WTC11 (cell line): Measurements from ENCODE around the gene FOXL2. TPM values are rescaled to one million over a fixed set of nuclear protein-coding genes. Genes with fewer than 3 reads are reported as not detected.

Source experiments
- ATAC-seq: fragments of 200-7000 bp; cut with Tn5 transposase; 2 replicates; pipeline ENCODE4 v1.10.0; 2021; ENCODE audit warnings: mild to moderate bottlenecking, moderate library complexity
- CTCF ChIA-PET: fragments of 300-600 bp; sonication (Branson Sonifier 250); formaldehyde crosslinking; loops from one replicate; lab custom pipeline; 2021; ENCODE audit warnings: antibody characterized with exemption; lab: Charles Lee
- POLR2A ChIA-PET: fragments of 350-600 bp; sonication (Branson Sonifier 250); formaldehyde crosslinking; loops from one replicate; lab custom pipeline; 2021; ENCODE audit warnings: antibody characterized with exemption; lab: Charles Lee
- DNase-seq: peaks from one replicate; pipeline ENCODE4 v3.0.0; 2021; ENCODE audit warnings: low spot score
- H3K27ac Mint-ChIP-seq: 2 replicates; pipeline ENCODE4 v1.8.0; 2021; ENCODE audit warnings: mixed read lengths
- H3K27me3 Mint-ChIP-seq: 2 replicates; pipeline ENCODE4 v1.8.0; 2021; ENCODE audit warnings: low read depth, mild to moderate bottlenecking, moderate library complexity, mixed read lengths
- H3K36me3 Mint-ChIP-seq: 2 replicates; pipeline ENCODE4 v1.8.0; 2021; ENCODE audit warnings: mixed read lengths
- H3K4me1 Mint-ChIP-seq: 2 replicates; pipeline ENCODE4 v1.8.0; 2022; ENCODE audit warnings: mixed read lengths
- H3K4me3 Mint-ChIP-seq: 2 replicates; pipeline ENCODE4 v1.8.0; 2021; ENCODE audit warnings: mild to moderate bottlenecking, moderate library complexity, mixed read lengths
- H3K9me3 Mint-ChIP-seq: 2 replicates; pipeline ENCODE4 v1.8.0; 2021; ENCODE audit warnings: mixed read lengths
- AR ChIP-seq: fragments of 250-450 bp; sonication (Bioruptor Pico); IDR thresholded peaks from 2 replicates; pipeline ENCODE4 v1.9.0; 2021; ENCODE audit warnings: mild to moderate bottlenecking
- FOXP4 ChIP-seq: sonication (generic); formaldehyde crosslinking; IDR thresholded peaks from 2 replicates; pipeline ENCODE4 v1.8.0; 2022; ENCODE audit warnings: mild to moderate bottlenecking, missing genetic modification reagents
- GTF2I ChIP-seq: fragments of 250-450 bp; sonication (Bioruptor Pico); conservative IDR thresholded peaks from 2 replicates; pipeline ENCODE4 v1.4.0; 2021; ENCODE audit warnings: mild to moderate bottlenecking
- IRF2 ChIP-seq: sonication (generic); formaldehyde crosslinking; IDR thresholded peaks from 2 replicates; pipeline ENCODE4 v1.8.0; 2022; ENCODE audit warnings: low read depth, missing genetic modification reagents, borderline replicate concordance
- KAT7 ChIP-seq: sonication (generic); formaldehyde crosslinking; IDR thresholded peaks from 2 replicates; pipeline ENCODE4 v1.8.1; 2023; ENCODE audit warnings: missing genetic modification reagents, mild to moderate bottlenecking, borderline replicate concordance
- MYBL2 ChIP-seq: sonication (generic); formaldehyde crosslinking; IDR thresholded peaks from 2 replicates; pipeline ENCODE4 v1.8.1; 2023; ENCODE audit warnings: mild to moderate bottlenecking, moderate library complexity, missing genetic modification reagents
- SOX15 ChIP-seq: fragments of 250-450 bp; sonication (Bioruptor Pico); IDR thresholded peaks from 2 replicates; pipeline ENCODE4 v1.9.0; 2021; ENCODE audit warnings: mild to moderate bottlenecking
- TEAD1 ChIP-seq: sonication (generic); formaldehyde crosslinking; IDR thresholded peaks from 2 replicates; pipeline ENCODE4 v1.8.0; 2022; ENCODE audit warnings: mild to moderate bottlenecking, missing genetic modification reagents
- TEAD4 ChIP-seq: sonication (generic); formaldehyde crosslinking; IDR thresholded peaks from 2 replicates; pipeline ENCODE4 v1.8.0; 2022; ENCODE audit warnings: mild to moderate bottlenecking, missing genetic modification reagents
- ZBTB43 ChIP-seq: sonication (generic); formaldehyde crosslinking; IDR thresholded peaks from 2 replicates; pipeline ENCODE4 v1.8.1; 2023; ENCODE audit warnings: mild to moderate bottlenecking, missing genetic modification reagents
- ZNF121 ChIP-seq: sonication (generic); formaldehyde crosslinking; IDR thresholded peaks from 2 replicates; pipeline ENCODE4 v1.8.0; 2023; ENCODE audit warnings: missing genetic modification reagents
- ZNF423 ChIP-seq: fragments of 250-450 bp; sonication (Bioruptor Pico); IDR thresholded peaks from 2 replicates; pipeline ENCODE4 v2.1.2; 2022; ENCODE audit warnings: mild to moderate bottlenecking, moderate library complexity
- ZNF512 ChIP-seq: sonication (generic); formaldehyde crosslinking; IDR thresholded peaks from 2 replicates; pipeline ENCODE4 v1.8.1; 2022; ENCODE audit warnings: missing genetic modification reagents, borderline replicate concordance
- total RNA-seq: library from RNA; stranded (reverse); gene quantifications from 3 replicates; pipeline ENCODE4 v1.2.3, GENCODE V29; 2021
- TF ChIP-seq, protein P1 (sequence below): fragments of 250-450 bp; sonication (Bioruptor Pico); IDR thresholded peaks from 2 replicates; pipeline ENCODE4 v1.9.0; 2021; ENCODE audit warnings: moderate library complexity, mild to moderate bottlenecking, inconsistent platforms, borderline replicate concordance
- TF ChIP-seq, protein P2 (sequence below): sonication (generic); formaldehyde crosslinking; IDR thresholded peaks from 2 replicates; pipeline ENCODE4 v1.8.1; 2023; ENCODE audit warnings: mild to moderate bottlenecking, missing genetic modification reagents, moderate library complexity
- TF ChIP-seq, protein P3 (sequence below): sonication (generic); formaldehyde crosslinking; IDR thresholded peaks from 2 replicates; pipeline ENCODE4 v1.8.1; 2023; ENCODE audit warnings: mild to moderate bottlenecking, missing genetic modification reagents

Gene FOXL2
- total RNA-seq, 1 experiment from 2014 or later: 1.4 TPM

GRCh38 chr3:138933981-138934691, 12.8 kb downstream of the FOXL2 start:
- no peak overlapping the region for H3K4me3 Mint-ChIP-seq
- no peaks in the 10 kb centered on the region for H3K9me3 Mint-ChIP-seq
- TF ChIP-seq SOX15 (CRISPR knock-in tag) (no peak), KAT7 (no peak), TEAD1 (CRISPR knock-in tag) (no peak), MYBL2 (CRISPR knock-in tag) (no peak)
- TF ChIP-seq, protein P1, sequence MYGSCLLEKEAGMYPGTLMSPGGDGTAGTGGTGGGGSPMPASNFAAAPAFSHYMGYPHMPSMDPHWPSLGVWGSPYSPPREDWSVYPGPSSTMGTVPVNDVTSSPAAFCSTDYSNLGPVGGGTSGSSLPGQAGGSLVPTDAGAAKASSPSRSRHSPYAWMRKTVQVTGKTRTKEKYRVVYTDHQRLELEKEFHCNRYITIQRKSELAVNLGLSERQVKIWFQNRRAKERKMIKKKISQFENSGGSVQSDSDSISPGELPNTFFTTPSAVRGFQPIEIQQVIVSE (CRISPR knock-in tag): no peak
- TF ChIP-seq, protein P2, sequence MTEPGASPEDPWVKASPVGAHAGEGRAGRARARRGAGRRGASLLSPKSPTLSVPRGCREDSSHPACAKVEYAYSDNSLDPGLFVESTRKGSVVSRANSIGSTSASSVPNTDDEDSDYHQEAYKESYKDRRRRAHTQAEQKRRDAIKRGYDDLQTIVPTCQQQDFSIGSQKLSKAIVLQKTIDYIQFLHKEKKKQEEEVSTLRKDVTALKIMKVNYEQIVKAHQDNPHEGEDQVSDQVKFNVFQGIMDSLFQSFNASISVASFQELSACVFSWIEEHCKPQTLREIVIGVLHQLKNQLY (CRISPR knock-in tag): no peak
- peaks cover 52% of the 10 kb centered on the region for H3K27me3 Mint-ChIP-seq
- ChIA-PET POLR2A (interaction anchor here (0.6 to 1.9 kb wide), 2 partner anchors 88 to 340 kb away, joined by 5 to 8 read pairs; partner anchors contain the start of gene CEP70), CTCF (interaction anchor here (0.8 to 5.4 kb wide), 10 partner anchors 11 to 499 kb away, joined by 3 to 138 read pairs (median 22); partner anchors contain the start of genes CEP70 and ESYT3)
- DNase-seq (peak; percentile 3), ATAC-seq (no peak)
- H3K4me1 Mint-ChIP-seq: peaks cover 46% of the 10 kb centered on the region
- H3K36me3 Mint-ChIP-seq: no peaks in the 10 kb centered on the region
- H3K27ac Mint-ChIP-seq: no peak overlapping the region

- CTCF ChIA-PET: interaction anchor here (0.8 to 5.4 kb wide), 7 partner anchors 9 to 454 kb away, joined by 3 to 138 read pairs (median 13); partner anchors contain the start of gene CEP70
- no peaks in the 10 kb centered on the region for H3K9me3 Mint-ChIP-seq
- H3K27me3 Mint-ChIP-seq: peaks cover 43% of the 10 kb centered on the region
- TF ChIP-seq, protein P2 (CRISPR knock-in tag): no peak
- TF ChIP-seq ZNF121 (CRISPR knock-in tag) (no peak), ZNF423 (CRISPR knock-in tag) (peak; percentile 35; the same call in 1 of the 2 replicates)
- H3K4me3 Mint-ChIP-seq: no peak overlapping the region
- peak; percentile 6 for DNase-seq
- H3K27ac Mint-ChIP-seq: no peak overlapping the region
- no peaks in the 10 kb centered on the region for H3K36me3 Mint-ChIP-seq
- peaks cover 38% of the 10 kb centered on the region for H3K4me1 Mint-ChIP-seq
- POLR2A ChIA-PET: interaction anchor here (0.6 to 1.9 kb wide), 2 partner anchors 89 to 339 kb away, joined by 5 to 8 read pairs; partner anchors contain the start of gene CEP70
- ATAC-seq: no peak
Observed at GRCh38 chr3:138933068-138933668, 13.8 kb downstream of the FOXL2 start.

GRCh38 chr3:138928727-138929372, 18.1 kb downstream of the FOXL2 start:
- POLR2A ChIA-PET: no interaction called here
- H3K4me1 Mint-ChIP-seq: peaks cover 12% of the 10 kb centered on the region
- H3K27me3 Mint-ChIP-seq: no peaks in the 10 kb centered on the region; the same call in 1 of the 2 replicates
- no peak overlapping the region for H3K4me3 Mint-ChIP-seq
- DNase-seq (peak; percentile 9), ATAC-seq (no peak)
- H3K9me3 Mint-ChIP-seq: no peaks in the 10 kb centered on the region
- H3K27ac Mint-ChIP-seq: no peak overlapping the region
- no peaks in the 10 kb centered on the region for H3K36me3 Mint-ChIP-seq
- CTCF ChIA-PET: interaction anchor here (1.0 to 3.4 kb wide), 7 partner anchors 9 to 450 kb away, joined by 3 to 12 read pairs (median 5); partner anchors contain the start of gene CEP70
- TF ChIP-seq ZBTB43 (CRISPR knock-in tag) (no peak), FOXP4 (no peak), IRF2 (CRISPR knock-in tag) (no peak), GTF2I (CRISPR knock-in tag) (no peak), AR (CRISPR knock-in tag) (no peak), ZNF512 (no peak), TEAD4 (no peak)
- TF ChIP-seq, protein P3, sequence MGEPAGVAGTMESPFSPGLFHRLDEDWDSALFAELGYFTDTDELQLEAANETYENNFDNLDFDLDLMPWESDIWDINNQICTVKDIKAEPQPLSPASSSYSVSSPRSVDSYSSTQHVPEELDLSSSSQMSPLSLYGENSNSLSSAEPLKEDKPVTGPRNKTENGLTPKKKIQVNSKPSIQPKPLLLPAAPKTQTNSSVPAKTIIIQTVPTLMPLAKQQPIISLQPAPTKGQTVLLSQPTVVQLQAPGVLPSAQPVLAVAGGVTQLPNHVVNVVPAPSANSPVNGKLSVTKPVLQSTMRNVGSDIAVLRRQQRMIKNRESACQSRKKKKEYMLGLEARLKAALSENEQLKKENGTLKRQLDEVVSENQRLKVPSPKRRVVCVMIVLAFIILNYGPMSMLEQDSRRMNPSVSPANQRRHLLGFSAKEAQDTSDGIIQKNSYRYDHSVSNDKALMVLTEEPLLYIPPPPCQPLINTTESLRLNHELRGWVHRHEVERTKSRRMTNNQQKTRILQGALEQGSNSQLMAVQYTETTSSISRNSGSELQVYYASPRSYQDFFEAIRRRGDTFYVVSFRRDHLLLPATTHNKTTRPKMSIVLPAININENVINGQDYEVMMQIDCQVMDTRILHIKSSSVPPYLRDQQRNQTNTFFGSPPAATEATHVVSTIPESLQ (CRISPR knock-in tag): no peak
